HG03064 (cell line): ENCODE measurements around the gene RAP2A.

Experiments
- ATAC-seq: cut with Tn5 transposase; IDR thresholded peaks from one replicate; pipeline ENCODE4 v1.9.1; 2021; ENCODE audit warnings: low read depth; ENCODE audit not compliant: unreplicated experiment

The RAP2A gene

GRCh38 chr13:97433727-97434396 is at the start of gene RAP2A:
RAP2A (plus strand) TSS chr13:97434169; CDS start chr13:97434471, 302 bp downstream.
- peak; percentile 40 for ATAC-seq

DNA sequence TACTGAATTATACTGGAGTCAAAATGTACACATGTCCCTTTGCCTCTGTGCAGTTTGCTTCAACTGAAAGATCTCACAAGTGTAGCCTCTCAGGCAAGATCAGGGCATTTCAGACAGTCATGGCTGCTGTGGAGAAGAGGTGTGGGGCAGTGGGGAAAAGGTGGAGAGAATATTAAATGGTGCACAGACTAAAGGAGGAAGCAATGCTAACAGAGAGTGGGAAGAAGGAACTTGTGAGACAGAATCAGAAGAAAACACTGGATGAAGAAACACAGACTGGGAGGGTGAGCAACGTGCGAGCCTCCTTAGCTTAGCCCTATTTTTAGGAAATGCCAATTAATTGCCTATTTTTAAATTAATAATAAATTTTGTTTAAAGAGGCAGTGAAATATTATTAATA is 49.6 kb upstream of the RAP2A start:
- ATAC-seq, result no peak

- no peak for ATAC-seq
Observed at GRCh38 chr13:97385146-97385545, 48.8 kb upstream of the RAP2A start.

GRCh38 chr13:97385854-97386253 is 48.1 kb upstream of the RAP2A start:
- no peak for ATAC-seq

- ATAC-seq, result no peak
Observed at GRCh38 chr13:97386801-97387484, 47.0 kb upstream of the RAP2A start.

DNA sequence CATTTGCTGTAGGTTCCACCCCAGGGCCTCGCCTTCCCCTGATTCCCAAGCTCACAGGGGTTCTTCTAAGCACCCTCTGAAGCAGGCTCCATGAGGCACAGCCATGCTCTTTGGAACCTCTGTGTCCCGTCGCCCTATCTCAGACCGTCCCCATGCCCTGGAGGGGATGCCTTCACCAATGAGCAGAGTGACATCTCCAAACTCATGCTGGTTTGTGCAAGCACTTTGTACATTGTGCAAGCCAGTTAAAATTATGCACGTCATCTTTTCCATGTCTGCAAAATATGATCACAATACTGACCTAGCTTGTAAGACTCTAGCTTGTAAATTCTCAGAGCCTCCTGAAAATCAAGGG is 46.5 kb upstream of the RAP2A start:
- no peak for ATAC-seq

GRCh38 chr13:97387890-97388289 is 46.1 kb upstream of the RAP2A start:
- ATAC-seq, result no peak

- ATAC-seq, result no peak
Observed at GRCh38 chr13:97388373-97388772, 45.6 kb upstream of the RAP2A start.

DNA sequence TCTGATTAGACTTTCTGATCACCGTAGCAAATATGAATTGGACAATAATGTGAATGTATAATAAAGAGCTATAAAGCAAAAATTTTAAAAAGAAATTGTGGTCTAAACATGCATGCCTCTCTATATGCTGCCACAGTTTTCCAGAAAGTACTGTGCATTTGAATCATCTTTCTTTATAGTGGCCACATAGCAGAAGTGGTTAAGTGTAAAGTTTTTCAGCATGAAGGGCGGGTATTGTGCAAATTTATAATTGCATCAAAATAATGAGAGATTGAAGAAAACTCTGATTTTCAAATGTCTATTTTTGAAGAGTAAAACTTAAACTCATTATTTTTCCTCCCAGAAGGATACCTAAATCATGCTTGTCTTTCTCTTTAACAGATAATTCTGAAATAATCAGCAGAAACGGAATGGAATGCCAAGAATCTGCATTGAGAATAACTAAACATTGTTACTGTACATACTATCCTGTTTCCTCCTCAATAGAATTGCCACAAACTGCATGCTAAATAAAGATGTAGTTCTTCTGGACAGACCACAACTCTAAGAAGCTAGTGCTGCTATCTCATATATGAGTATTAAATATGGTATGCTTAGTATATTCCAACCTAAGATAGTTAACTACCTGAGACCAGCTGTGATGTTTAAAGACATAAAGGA is 42.9 kb upstream of the RAP2A start:
- no peak for ATAC-seq

DNA sequence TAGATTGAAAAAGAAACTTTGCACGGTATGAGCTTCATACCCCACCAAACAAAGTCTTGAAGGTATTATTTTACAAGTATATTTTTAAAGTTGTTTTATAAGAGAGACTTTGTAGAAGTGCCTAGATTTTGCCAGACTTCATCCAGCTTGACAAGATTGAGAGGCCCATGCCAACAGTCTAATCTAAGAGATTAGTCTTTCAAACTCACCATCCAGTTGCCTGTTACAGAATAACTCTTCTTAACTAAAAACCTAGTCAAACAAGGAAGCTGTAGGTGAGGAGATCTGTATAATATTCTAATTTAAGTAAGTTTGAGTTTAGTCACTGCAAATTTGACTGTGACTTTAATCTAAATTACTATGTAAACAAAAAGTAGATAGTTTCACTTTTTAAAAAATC is 41.9 kb upstream of the RAP2A start:
- ATAC-seq, result no peak

GRCh38 chr13:97394542-97394941 is 39.4 kb upstream of the RAP2A start:
- no peak for ATAC-seq

DNA sequence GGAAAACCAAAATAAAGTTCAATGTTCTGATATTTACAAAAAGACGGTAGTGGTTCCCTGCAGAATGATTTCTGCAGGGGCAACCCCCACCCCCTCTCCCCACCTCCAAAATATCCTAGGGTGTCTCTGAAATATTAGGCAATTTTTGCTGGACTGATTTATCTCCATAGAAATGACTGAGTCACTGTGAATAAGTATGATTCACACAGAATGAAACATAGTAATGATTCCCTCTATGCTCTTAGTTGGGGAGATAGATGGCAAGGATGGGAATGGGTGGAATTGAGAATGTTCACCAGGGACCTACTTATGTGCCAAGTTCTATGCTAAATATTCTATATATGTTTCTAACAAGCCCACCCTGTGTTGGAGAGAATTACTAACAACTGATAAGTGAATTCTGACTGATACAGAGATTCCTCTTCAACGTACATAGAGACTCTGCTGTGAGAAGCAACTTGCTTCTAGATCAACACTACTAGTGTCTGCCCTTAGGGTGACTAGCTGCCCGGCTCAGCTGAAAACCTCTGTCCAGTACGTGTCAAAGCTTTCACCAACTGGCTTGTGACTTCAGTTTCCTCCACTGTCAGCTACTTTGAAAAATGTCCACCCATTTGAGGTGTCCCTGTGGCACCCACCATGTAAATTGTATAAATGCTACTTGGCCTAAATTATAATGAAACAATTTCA is 38.4 kb upstream of the RAP2A start:
- no peak for ATAC-seq

DNA sequence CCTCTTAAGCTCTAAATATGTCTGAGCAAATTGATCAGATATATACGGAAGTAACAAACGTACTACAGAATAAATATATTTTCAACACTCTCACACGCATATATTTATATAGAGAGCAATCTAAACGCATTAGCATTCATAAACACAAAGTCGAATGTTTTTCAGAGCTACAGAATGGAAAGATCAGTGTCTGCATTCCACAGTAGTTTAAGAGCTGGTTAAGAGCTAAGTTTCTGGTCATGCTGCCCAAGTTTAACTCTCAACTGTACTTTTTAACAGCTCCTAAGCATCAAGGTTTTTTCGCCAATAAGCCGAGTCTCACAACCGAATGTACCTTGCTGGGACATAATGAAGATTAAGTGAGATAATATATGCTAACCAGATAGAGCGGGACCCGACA is 36.7 kb upstream of the RAP2A start:
- no peak for ATAC-seq

DNA sequence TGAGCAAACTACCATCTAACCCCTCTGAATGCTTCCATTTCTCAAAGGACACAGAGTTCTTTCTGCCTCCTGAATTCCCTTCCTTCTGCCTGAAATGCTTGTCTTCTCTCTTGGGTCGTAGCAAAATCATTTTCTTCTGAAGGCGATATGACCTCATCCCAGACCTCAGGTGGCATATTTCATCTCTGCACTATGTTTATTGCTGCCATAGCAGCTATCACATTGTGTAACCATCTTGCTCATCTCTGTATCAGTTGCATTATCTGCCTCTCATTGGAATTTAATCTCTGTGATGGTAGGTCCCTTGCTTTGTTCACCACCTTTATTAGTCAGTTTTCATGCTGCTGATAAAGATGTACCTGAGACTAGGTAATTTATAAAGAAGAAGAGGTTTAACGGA is 32.5 kb upstream of the RAP2A start:
- ATAC-seq, result no peak

DNA sequence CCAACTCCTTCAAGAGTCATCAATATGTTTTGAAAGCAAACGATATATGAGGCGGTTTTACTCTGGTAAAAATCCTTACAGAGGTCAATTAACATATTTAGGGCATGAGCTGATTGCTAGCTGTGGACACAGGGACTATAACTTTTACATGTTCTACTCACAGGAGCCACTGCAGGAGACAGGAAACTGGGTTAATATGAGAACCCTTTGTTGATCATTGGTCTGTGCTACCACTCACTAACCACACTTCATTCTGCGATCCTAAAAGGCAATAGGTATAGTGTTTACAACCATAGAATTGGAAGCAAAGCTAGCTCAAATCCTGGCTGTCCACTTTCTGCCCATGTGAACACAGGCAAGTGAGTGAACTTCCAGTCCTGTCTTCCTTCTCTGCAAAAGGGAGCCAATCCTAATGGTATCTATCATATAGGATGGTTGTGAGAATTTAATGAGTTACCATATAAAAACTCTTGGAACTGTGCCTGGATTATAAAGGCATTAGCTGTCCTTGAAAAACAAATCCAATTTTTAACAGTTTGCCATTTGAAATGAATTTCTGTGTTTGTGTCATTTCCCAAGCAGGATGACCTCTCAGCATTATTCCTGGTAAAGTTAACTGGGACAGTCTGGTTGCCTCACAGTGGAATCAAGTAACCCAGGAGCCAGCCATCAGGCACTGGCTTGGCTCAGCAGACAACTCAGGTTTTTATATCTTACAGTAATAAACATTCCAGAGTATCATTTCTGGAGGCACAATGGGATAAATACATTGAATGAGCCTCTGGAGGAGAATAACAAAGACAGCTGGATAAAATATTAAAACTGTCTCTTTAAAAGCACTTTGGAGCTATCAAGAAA is 29.8 kb upstream of the RAP2A start:
- ATAC-seq, result no peak

- ATAC-seq, result no peak
Observed at GRCh38 chr13:97407540-97407939, 26.4 kb upstream of the RAP2A start.

GRCh38 chr13:97408938-97409337 is 25.0 kb upstream of the RAP2A start:
- ATAC-seq, result no peak

- ATAC-seq, result no peak
Observed at GRCh38 chr13:97411984-97412383, 22.0 kb upstream of the RAP2A start.

DNA sequence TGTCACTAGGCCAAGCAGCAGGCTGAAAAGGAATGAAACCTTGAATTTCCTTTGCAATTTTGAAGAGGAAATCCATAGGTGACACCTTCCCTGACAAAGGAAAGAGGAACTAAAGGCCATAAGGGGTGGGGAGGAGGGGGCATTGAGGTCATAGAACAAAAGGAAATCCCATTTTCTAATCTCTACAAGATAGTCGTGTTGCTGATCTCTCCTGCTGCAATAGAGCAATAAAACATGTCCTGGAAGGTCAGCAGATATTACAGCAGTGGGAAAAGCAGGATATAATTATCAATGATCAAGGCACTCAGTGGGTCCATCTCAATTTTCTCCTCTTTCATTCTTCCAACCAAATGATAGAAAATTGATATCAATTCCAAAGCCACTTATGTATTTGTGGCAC is 20.3 kb upstream of the RAP2A start:
- no peak for ATAC-seq

DNA sequence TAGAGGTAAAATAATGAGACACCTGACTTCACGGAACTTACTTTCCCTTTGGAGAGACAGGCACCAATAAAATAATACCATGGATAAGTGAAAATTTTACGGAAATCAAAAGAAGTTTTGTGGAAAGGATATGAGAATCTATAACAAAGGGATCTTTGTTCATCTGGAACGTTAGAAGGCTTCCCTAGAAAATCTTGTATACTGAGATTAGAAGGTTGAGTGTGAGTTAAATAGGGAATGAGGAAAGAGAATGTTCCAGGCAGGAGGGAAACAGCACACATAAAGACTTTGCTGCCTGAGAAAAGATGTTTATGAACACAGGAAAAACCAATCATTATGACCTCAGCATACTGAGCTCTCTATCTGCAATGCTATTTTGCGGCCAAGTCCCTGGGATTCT is 19.6 kb upstream of the RAP2A start:
- no peak for ATAC-seq

GRCh38 chr13:97417698-97418097 is 16.3 kb upstream of the RAP2A start:
- no peak for ATAC-seq
